Cerebellar nuclear complex (tissue), 1 donor: ENCODE measurements around the gene SHISAL1.
"Not testable (repeated sequence)": the region's sequence is repeated elsewhere in the genome, so short reads cannot be mapped to it uniquely, and the experiment has no call there.

Experiments used
- DNase-seq, 2 experiments: peaks; one replicate each; lab custom pipeline; 2025; lab: John Stamatoyannopoulos, UW

Gene SHISAL1

DNA sequence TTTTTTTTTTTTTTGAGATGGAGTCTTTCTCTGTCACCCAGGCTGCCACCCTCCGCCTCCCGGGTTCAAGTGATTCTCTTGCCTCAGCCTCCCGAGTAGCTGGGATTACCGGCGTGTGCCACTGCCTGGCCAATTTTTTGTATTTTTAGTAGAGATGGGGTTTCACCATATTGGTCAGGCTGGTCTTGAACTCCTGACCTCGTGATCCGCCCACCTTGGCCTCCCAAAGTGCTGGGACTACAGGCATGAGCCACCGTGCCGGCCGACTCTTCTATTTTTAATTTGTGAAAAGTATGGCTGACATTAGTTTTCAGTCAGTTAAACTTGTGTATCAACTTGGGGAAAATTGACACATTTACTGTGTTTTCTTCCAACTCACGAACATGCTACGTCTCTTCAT is 78.4 kb downstream of the SHISAL1 start:
- DNase-seq, result not testable (repeated sequence)

DNA sequence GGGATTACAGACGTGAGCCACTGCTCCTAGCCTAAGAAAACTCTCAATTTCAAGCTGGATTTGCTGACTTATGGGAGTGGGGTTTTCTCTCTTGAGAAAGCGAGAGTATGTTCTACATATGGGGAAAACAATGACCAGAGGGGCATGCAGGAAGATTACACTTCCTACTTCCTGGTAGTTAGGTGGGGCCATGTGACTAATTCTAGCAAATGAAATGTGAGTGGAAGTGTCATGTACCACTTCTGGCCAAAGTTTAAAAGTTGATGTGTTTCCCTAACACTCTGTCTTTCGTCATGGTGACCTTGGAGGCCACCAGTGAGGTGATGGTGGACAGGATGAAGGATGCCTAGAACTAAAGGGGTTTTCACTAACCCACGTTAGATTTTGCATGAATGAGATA is 81.5 kb downstream of the SHISAL1 start:
- DNase-seq, result no peak

DNA sequence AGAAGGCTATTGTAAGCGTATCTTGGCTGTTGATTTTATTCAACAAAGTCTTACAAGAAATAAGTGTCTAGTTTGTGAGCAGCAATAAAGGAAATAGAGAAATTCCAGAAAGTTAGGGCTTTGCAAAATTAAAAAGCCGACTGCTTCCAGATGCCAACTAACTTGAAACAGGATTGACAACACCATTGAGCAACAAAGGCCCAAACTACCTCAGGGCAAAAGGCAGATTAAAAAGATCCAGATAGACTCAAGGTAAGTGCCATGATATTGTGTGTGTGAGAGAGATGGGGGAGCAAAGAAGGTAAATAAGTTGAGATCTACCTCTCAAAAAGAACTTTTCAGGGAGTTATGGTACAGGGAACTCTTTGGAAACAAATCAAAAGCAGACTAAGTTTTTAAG is 82.9 kb downstream of the SHISAL1 start:
- no peak for DNase-seq

- no peak for DNase-seq
Measured at GRCh38 chr22:44229331-44229730, 83.4 kb downstream of the SHISAL1 start.

- DNase-seq, result no peak
Measured at GRCh38 chr22:44225812-44226211, 86.9 kb downstream of the SHISAL1 start.

- no peak for DNase-seq
Measured at GRCh38 chr22:44225091-44225689, 87.6 kb downstream of the SHISAL1 start.

- no peak for DNase-seq
Measured at GRCh38 chr22:44224166-44224565, 88.6 kb downstream of the SHISAL1 start.

- DNase-seq, result no peak
Measured at GRCh38 chr22:44221710-44222475, 90.9 kb downstream of the SHISAL1 start.

GRCh38 chr22:44220727-44221680 is 91.7 kb downstream of the SHISAL1 start:
- DNase-seq, result no peak

DNA sequence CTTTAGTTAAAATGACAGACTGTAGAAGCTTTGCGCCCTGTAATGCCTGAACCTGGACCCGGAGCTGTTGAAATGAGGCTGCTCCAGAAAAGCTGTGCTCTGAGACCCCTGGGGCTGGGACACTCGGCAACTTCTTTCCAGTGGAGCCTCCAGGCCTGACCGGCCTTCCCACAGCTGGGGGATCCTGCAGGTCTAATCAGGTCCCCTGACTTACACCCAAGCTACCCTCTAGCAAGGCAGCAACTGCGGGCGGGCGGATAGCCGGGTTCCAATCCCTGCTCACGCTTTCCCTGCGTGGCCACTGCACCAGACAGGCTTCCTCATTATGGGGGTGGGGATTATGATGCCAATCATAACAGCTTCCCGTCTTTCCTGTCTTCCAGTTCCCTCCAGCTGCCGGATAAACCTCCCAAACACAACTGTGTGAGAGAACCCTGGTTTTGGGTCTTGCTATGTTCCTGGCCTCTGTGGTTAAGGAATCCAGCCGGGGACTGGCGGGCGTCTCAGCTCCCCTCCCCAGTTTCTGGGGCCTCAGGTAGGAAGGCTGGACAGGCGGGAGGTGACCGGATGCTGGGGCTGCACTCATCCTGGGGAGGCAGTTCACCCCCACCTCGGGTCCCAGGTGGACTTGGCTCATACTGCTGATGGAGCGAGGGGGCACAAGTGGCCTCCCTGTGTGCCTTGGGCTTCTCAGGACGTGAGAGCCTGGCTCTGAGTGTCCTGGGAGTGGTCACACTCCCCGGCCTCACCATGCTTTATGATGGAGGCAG is 93.5 kb downstream of the SHISAL1 start:
- DNase-seq, result no peak

DNA sequence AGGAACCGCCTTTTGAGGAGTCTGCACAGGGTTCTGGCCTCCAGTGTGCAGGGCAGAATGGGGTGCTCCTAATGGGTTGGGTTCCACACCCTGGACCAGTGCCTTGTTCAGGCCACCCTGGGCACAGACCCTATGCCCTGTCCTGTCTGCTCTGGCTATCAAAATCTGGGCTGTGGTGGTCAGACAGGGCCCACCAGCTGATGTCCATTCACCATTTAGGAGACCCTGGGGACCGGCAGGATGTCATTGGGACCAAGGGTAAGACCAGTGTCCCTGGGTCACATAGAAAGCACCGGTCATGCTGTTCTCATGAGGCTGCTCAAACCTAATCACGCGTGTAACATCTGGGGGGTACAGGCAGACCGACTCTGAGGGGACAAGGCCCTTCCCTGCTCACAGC is 94.7 kb downstream of the SHISAL1 start:
- no peak for DNase-seq

DNA sequence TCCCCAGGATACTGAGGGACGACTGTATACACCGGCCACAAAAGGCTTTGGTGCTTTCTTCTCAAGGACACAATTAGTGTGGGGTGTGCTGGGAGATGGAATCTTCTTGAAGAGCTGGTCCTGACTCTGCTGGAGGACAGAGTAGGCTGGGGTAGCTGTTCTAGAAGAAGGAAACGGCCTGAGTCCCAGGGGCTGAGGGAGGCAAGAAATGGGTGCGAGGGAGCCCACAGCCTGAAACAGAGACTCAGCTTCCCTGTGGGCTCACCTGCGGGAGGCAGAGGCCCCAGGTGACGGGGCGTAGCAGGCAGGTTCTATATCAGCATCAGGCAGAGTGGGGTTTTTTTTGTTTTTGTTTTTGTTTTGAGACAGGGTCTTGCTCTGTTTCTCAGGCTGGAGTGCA is 95.4 kb downstream of the SHISAL1 start:
- DNase-seq, result no peak

GRCh38 chr22:44215287-44215686 is 97.5 kb downstream of the SHISAL1 start:
- no peak for DNase-seq

DNA sequence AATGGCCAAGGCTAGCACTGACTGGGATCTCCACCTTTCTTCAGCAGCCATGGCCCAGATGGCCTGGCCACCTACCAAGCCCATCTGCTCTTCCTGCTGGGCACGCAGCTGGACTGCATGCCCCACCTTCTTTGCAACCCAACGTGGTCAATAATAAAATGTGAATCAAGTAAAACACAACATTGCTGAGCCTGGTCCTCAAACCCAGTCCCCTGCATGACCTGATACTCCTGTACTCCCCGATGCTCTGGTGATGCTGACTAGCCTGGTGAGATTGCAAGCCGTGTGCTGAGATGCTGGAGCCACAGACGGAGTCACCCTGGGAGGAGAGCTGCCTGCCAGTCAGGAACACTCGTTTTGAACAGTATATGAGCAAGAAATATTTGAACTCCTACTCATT is 98.0 kb downstream of the SHISAL1 start:
- DNase-seq, result no peak

GRCh38 chr22:44214187-44214586 is 98.6 kb downstream of the SHISAL1 start:
- no peak for DNase-seq

DNA sequence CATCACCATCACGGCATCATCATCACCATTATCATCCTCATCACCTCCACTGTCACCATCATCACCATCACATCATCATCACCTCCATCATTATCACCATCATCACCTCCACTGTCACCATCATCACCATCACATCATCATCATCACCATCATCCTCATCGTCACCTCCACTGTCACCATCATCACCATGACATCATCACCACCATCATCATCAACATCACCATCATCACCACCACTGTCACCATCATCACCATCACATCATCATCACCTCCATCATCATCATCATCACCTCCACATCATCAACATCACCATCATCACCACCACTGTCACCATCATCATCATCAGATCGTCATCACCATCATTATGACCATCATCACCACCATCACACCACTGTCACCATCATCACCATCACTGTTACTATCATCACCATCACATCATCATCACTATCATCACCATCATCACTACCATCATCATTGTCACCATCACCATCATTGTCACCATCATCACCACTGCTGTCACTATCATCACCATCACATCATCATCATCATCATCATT is 99.2 kb downstream of the SHISAL1 start:
- DNase-seq, result no peak

- no peak for DNase-seq
Measured at GRCh38 chr22:44212936-44213335, 99.8 kb downstream of the SHISAL1 start.

DNA sequence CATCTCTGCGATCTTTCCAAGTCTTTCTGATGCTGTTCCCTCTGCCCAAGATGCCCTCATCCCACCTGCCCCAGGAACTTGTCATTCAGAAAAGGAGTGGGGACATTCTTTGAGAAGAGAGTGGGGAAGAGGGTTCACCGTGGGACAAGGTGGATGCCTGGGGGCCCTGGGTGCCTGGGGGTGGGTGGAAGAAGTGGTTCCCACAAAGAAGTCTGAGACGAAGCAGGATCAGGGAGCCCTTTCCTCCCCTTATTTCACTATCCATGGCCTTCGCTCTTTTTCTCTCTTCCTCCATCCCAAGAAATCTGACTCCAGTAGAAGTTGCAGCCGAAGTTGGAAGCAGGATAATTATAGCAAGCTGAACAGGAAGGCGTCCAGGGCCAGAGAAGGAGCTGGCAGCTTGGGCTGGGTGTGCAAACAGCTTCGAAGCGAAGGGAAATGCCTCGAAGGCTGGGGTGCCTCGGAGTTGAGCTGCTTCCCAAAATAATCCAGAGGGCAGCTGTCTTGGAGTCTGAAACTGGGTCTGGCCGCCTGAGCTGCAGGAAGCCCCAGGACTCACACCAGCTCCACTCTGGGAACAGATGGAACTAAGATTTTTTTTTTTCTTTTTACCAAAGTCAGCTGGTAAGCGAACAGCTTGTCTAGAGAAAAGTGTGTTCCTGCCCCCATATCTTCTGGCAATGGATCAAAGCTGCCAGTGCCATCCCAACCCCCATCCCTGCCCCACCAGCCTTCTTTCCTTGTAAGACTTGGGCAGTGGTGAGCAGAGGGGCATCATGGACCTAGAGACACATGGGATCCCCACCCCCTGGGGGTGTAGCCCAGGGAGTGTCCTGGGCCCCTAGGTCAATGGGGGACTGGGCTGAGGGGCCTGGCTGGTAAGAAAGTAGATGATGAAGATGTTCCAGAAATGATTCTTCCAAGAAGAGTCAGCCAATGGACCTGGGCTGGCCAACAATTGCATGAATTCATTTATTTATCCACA is 100.5 kb downstream of the SHISAL1 start:
- DNase-seq, result no peak

DNA sequence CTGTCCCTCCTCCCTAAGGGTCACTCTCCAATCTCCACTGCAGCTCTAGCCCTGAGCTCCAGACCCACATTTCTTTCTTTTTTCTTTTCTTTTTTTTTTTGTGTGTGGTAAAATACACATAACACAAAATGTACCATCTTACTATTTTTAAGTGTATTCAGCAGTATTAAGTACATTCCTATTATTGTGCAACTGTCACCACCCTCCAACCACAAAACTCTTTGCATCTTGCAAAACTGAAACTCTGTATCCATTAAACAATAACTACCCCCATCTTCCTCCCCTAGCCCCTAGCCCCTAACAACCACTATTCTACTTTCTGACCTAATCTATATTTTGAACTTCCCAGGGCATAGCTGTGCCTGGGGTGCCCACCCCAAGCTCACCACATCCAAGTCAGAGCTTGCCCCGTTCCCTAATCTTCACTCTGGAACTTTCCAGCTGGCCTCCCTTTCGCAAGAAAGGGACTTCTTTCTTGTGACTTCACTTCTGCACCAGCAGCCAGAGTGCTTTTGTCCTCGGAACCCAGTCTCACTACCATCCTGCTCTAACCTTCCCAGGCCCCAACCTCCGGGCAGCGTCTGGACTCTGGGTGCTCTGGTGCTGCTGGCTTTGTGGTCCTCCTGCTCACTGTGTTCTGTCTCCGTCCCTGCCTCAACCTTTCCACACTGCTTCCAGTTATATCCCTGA is 101.3 kb downstream of the SHISAL1 start:
- no peak for DNase-seq

GRCh38 chr22:44210722-44211121 is 102.0 kb downstream of the SHISAL1 start:
- DNase-seq, result no peak
